Trophoblast cell (in vitro differentiated cells and primary cell): ENCODE results near the gene RPRM.

Experiments used
- DNase-seq, 2 donors: peaks; one replicate each; pipeline ENCODE4 v3.0.0-alpha.2; 2016
- H2AFZ ChIP-seq: 2 replicates; pipeline ENCODE4 v1.6.1; 2013; ENCODE audit warnings: low read length, moderate library complexity, mild to moderate bottlenecking; ENCODE audit not compliant: insufficient read depth, poor library complexity
- H2AK5ac ChIP-seq: 2 replicates; pipeline ENCODE4 v1.6.1; 2013; ENCODE audit warnings: mild to moderate bottlenecking, low read length
- H2BK120ac ChIP-seq: 2 replicates; pipeline ENCODE4 v1.6.1; 2013; ENCODE audit warnings: low read length, mild to moderate bottlenecking, moderate library complexity; ENCODE audit not compliant: insufficient read depth, poor library complexity
- H2BK12ac ChIP-seq: 2 replicates; pipeline ENCODE4 v1.6.1; 2013; ENCODE audit warnings: mild to moderate bottlenecking, low read length, moderate library complexity
- H2BK5ac ChIP-seq: 2 replicates; pipeline ENCODE4 v1.6.1; 2013; ENCODE audit warnings: low read length, low read depth, moderate library complexity, mild to moderate bottlenecking; ENCODE audit not compliant: poor library complexity
- H3K14ac ChIP-seq: 2 replicates; pipeline ENCODE4 v1.6.1; 2013; ENCODE audit warnings: mild to moderate bottlenecking, low read length
- H3K18ac ChIP-seq: 2 replicates; pipeline ENCODE4 v1.6.1; 2013; ENCODE audit warnings: mild to moderate bottlenecking, low read length
- H3K23ac ChIP-seq: 2 replicates; pipeline ENCODE4 v1.6.1; 2013; ENCODE audit warnings: low read length
- H3K27ac ChIP-seq: 2 replicates; pipeline ENCODE4 v1.5.1; 2013; ENCODE audit warnings: low read depth, mild to moderate bottlenecking, inconsistent platforms, low read length, moderate library complexity
- H3K27me3 ChIP-seq: 2 replicates; pipeline ENCODE4 v1.6.1; 2013; ENCODE audit warnings: inconsistent platforms, mild to moderate bottlenecking, low read length, moderate library complexity; ENCODE audit not compliant: insufficient read depth
- H3K36me3 ChIP-seq, 2 experiments: 1 replicate in 1 of 2; 2 replicates in 1 of 2; pipeline ENCODE4 v1.6.1; 2013; ENCODE audit warnings: low read length in 2 of 2, mild to moderate bottlenecking in 2 of 2, moderate library complexity in 1 of 2; ENCODE audit not compliant: insufficient read depth in 2 of 2, control insufficient read depth in 1 of 2
- H3K4ac ChIP-seq: 2 replicates; pipeline ENCODE4 v1.6.1; 2013; ENCODE audit warnings: low read depth, mild to moderate bottlenecking, low read length, moderate library complexity
- H3K4me1 ChIP-seq, 2 experiments: 1 replicate in 1 of 2; 2 replicates in 1 of 2; pipeline ENCODE4 v1.6.1; 2013; ENCODE audit warnings: low read length in 2 of 2, mild to moderate bottlenecking in 2 of 2, moderate library complexity in 1 of 2; ENCODE audit not compliant: insufficient read depth in 2 of 2, control insufficient read depth in 1 of 2
- H3K4me2 ChIP-seq: 2 replicates; pipeline ENCODE4 v1.6.1; 2013; ENCODE audit warnings: inconsistent platforms, mild to moderate bottlenecking, low read length, moderate library complexity
- H3K4me3 ChIP-seq: 2 replicates; pipeline ENCODE4 v1.5.1; 2013; ENCODE audit warnings: mild to moderate bottlenecking, low read depth, low read length, inconsistent platforms
- H3K79me1 ChIP-seq: one replicate; pipeline ENCODE4 v1.6.1; 2013; ENCODE audit warnings: low read length
- H3K79me2 ChIP-seq: 2 replicates; pipeline ENCODE4 v1.6.1; 2013; ENCODE audit warnings: low read length, mild to moderate bottlenecking; ENCODE audit not compliant: control insufficient read depth, insufficient read depth, poor library complexity
- H3K9ac ChIP-seq: 2 replicates; pipeline ENCODE4 v1.6.1; 2013; ENCODE audit warnings: mild to moderate bottlenecking, low read length
- H3K9me3 ChIP-seq: 2 replicates; pipeline ENCODE4 v1.6.1; 2013; ENCODE audit warnings: low read depth, mild to moderate bottlenecking, control low read depth, inconsistent platforms, low read length; ENCODE audit not compliant: insufficient read depth
- H4K12ac ChIP-seq: 2 replicates; pipeline ENCODE4 v1.6.1; 2013; ENCODE audit warnings: low read depth, mild to moderate bottlenecking, low read length, moderate library complexity
- H4K8ac ChIP-seq: 2 replicates; pipeline ENCODE4 v1.6.1; 2013; ENCODE audit warnings: low read depth, mild to moderate bottlenecking, low read length, moderate library complexity
- H4K91ac ChIP-seq: one replicate; pipeline ENCODE4 v1.6.1; 2013; ENCODE audit warnings: low read depth, mild to moderate bottlenecking, low read length, moderate library complexity
- WGBS: extraction: QIAGEN DNeasy Blood & Tissue Kit; methylation state at CpG from one replicate; pipeline ENCODE4 v1.1.7; 2013; ENCODE audit warnings: missing lambda C conversion rate; ENCODE audit not compliant: insufficient read length, insufficient coverage; ENCODE audit errors: extremely low coverage; 5-methylcytosine and 5-hydroxymethylcytosine counted together

Gene RPRM

DNA sequence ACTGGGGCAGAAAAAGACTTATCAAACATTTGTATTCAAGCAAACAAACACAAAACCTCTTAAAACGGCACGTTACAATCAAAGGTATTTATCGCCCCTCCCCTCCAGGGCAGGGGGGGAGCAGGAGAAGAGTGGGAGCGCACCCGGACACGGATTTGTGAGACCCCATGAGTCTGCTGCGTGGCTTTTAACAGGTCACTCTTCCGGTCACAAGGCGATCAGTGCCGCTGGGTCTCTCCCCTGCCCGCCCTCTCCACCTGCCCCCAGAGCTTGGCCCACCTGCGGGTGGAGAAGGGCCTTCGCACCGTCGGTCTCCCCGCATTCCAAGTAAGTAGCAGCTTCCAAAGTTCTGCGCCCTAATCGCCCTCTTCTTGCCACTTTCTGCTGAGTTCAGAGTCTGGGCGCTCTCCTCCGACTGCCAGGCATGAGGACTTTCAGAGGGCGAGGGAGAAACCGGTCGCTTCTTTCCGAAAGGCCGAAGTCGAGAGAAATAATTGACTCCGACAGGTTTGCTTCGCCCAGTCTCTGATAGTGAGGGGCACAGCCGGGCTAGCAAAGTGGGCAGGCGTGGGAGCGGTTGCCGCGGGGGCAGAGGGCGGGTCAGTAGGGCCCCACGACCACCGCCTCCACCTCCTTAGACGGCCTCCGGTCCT, 800 bp downstream of the RPRM start:
- no CpG with 5 or more reads among the region's 38 CpGs for WGBS
- DNase-seq: no peak
- no peaks in the 10 kb centered on the region for H3K79me1 ChIP-seq

DNA sequence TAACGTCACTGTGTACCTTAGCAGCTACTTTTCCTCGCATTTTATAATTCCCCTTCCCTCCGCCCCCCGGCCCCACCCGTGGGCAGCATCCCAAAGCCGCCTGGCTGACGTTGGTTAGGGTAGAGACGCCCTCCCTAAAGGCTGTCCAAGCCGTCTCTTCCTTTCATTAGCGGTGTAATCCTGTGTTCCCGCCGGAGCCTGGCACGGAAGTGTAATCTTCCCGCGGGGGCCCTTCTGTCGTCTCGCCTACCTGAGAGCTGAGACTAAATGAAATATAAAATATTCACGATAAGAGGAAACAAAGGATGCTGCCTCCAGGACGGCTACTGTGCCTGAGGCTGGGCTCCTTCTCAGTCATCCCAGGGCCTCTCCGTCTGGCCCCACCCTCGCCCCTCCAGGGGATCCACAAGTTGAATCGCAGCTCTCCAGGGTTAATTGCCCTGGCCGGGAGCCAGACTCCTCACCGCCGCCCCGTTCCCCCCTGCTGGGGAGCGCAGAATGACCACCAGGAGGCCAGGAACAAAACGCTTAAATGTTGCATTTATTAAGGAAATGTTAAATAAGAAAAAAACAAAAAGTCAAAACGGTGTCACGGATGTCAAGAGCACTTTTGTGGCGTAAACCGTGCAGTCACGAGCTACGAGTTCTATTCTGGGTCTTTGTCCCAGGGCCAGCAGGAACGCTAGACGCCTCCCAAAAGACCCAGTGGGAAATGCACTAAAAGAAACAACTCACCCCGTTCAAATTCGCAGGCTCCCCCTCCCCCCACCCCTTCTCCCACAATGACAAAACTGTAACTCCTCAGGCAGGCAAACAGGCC, 1.5 kb downstream of the RPRM start:
- H3K23ac ChIP-seq: no peak overlapping the region
- no CpG with 5 or more reads among the region's 38 CpGs for WGBS

More for the DNA sequence above, 800 bp downstream of the RPRM start:
- Histone ChIP-seq H3K14ac (no peak overlapping the region), H2BK12ac (no peak overlapping the region), H2BK5ac (no peak overlapping the region), H3K9ac (no peak overlapping the region), H3K4me3 (peak overlapping the region; percentile 13), H2AK5ac (no peak overlapping the region), H3K18ac (no peak overlapping the region), H4K12ac (no peak overlapping the region), H3K9me3 (no peaks in the 10 kb centered on the region), H3K4ac (no peak overlapping the region), H3K36me3 (no peaks in the 10 kb centered on the region), H3K27me3 (peaks cover 2% of the 10 kb centered on the region), H3K79me2 (no peaks in the 10 kb centered on the region), H3K27ac (no peak overlapping the region), H3K4me1 (peaks cover 16% of the 10 kb centered on the region in 2 experiments), H3K23ac (no peak overlapping the region), H3K4me2 (peak overlapping the region; percentile 92), H4K91ac (no peak overlapping the region), H4K8ac (no peak overlapping the region), H2AFZ (no peak overlapping the region), H2BK120ac (no peak overlapping the region)

GRCh38 chr2:153476491-153476815, 2.1 kb downstream of the RPRM start:
- WGBS: no CpG with 5 or more reads among the region's 7 CpGs
- no peak for DNase-seq
- H3K4me2 ChIP-seq: peak overlapping the region; percentile 92
- H4K91ac ChIP-seq: no peak overlapping the region
- no peaks in the 10 kb centered on the region for H3K79me2 ChIP-seq
- H3K9me3 ChIP-seq: no peaks in the 10 kb centered on the region
- H2AFZ ChIP-seq: no peak overlapping the region
- no peak overlapping the region for H3K23ac ChIP-seq
- no peak overlapping the region for H3K27ac ChIP-seq
- no peak overlapping the region for H3K18ac ChIP-seq
- no peak overlapping the region for H2BK12ac ChIP-seq
- no peaks in the 10 kb centered on the region for H3K36me3 ChIP-seq
- no peak overlapping the region for H3K9ac ChIP-seq
- H4K8ac ChIP-seq: no peak overlapping the region
- no peak overlapping the region for H2BK120ac ChIP-seq
- no peak overlapping the region for H4K12ac ChIP-seq
- no peak overlapping the region for H3K14ac ChIP-seq
- no peaks in the 10 kb centered on the region for H3K79me1 ChIP-seq
- H3K27me3 ChIP-seq: peaks cover 2% of the 10 kb centered on the region
- no peak overlapping the region for H3K4me3 ChIP-seq
- no peak overlapping the region for H2AK5ac ChIP-seq
- H3K4me1 ChIP-seq: peaks cover 16% of the 10 kb centered on the region in 2 experiments
- no peak overlapping the region for H3K4ac ChIP-seq
- H2BK5ac ChIP-seq: no peak overlapping the region

More for the DNA sequence above, 1.5 kb downstream of the RPRM start:
- Histone ChIP-seq H3K36me3 (no peaks in the 10 kb centered on the region), H2BK12ac (no peak overlapping the region), H2AFZ (peak overlapping the region; percentile 68), H3K14ac (no peak overlapping the region), H2AK5ac (no peak overlapping the region), H2BK120ac (no peak overlapping the region), H3K9me3 (no peaks in the 10 kb centered on the region), H3K79me2 (no peaks in the 10 kb centered on the region), H4K12ac (no peak overlapping the region), H3K79me1 (no peaks in the 10 kb centered on the region), H3K27ac (no peak overlapping the region), H3K4me3 (peak overlapping the region; percentile 51), H3K18ac (no peak overlapping the region), H3K4ac (no peak overlapping the region), H4K8ac (no peak overlapping the region), H3K4me2 (peak overlapping the region; percentile 92), H3K4me1 (peaks cover 16% of the 10 kb centered on the region in 2 experiments), H3K27me3 (peaks cover 2% of the 10 kb centered on the region), H3K9ac (no peak overlapping the region), H4K91ac (no peak overlapping the region), H2BK5ac (no peak overlapping the region)
- no peak for DNase-seq

GRCh38 chr2:153474876-153475435, 3.6 kb downstream of the RPRM start:
- Histone ChIP-seq H3K27ac (no peak overlapping the region), H4K8ac (no peak overlapping the region), H3K23ac (no peak overlapping the region), H3K36me3 (no peaks in the 10 kb centered on the region), H2AFZ (no peak overlapping the region), H3K4ac (no peak overlapping the region), H3K14ac (no peak overlapping the region), H3K79me1 (no peaks in the 10 kb centered on the region), H3K4me1 (peaks cover 16% of the 10 kb centered on the region in 2 experiments), H2BK5ac (no peak overlapping the region), H4K91ac (no peak overlapping the region), H4K12ac (no peak overlapping the region), H3K4me2 (no peak overlapping the region), H3K79me2 (no peaks in the 10 kb centered on the region), H2AK5ac (no peak overlapping the region), H3K4me3 (no peak overlapping the region), H3K9ac (no peak overlapping the region), H3K18ac (no peak overlapping the region), H3K9me3 (no peaks in the 10 kb centered on the region), H3K27me3 (peaks cover 2% of the 10 kb centered on the region), H2BK12ac (no peak overlapping the region), H2BK120ac (no peak overlapping the region)
- DNase-seq: no peak
- whole genome bisulfite sequencing: no CpG with 5 or more reads among the region's 2 CpGs
